Measurements from ENCODE around the gene IL6.

DNA sequence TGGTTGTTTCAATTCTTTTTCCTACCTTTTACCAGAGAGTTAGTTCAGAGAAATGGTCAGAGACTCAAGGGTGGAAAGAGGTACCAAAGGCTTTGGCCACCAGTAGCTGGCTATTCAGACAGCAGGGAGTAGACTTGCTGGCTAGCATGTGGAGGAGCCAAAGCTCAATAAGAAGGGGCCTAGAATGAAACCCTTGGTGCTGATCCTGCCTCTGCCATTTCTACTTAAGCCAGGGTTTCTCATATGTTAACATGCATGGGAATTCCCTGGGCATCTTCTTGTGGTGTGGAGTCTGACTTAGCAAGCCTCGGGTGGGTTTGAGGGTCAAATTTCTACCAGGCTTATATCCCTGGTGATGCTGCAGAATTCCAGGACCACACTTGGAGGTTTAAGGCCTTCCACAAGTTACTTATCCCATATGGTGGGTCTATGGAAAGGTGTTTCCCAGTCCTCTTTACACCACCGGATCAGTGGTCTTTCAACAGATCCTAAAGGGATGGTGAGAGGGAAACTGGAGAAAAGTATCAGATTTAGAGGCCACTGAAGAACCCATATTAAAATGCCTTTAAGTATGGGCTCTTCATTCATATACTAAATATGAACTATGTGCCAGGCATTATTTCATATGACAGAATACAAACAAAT, 3.2 kb downstream of the IL6 start:
- TF ChIP-seq, protein P1, sequence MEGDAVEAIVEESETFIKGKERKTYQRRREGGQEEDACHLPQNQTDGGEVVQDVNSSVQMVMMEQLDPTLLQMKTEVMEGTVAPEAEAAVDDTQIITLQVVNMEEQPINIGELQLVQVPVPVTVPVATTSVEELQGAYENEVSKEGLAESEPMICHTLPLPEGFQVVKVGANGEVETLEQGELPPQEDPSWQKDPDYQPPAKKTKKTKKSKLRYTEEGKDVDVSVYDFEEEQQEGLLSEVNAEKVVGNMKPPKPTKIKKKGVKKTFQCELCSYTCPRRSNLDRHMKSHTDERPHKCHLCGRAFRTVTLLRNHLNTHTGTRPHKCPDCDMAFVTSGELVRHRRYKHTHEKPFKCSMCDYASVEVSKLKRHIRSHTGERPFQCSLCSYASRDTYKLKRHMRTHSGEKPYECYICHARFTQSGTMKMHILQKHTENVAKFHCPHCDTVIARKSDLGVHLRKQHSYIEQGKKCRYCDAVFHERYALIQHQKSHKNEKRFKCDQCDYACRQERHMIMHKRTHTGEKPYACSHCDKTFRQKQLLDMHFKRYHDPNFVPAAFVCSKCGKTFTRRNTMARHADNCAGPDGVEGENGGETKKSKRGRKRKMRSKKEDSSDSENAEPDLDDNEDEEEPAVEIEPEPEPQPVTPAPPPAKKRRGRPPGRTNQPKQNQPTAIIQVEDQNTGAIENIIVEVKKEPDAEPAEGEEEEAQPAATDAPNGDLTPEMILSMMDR (IDR thresholded peaks at IDR 0.05; ENCODE audit: poor library complexity, severe bottlenecking), result no peak
- TF ChIP-seq POLR2AphosphoS5 (IDR thresholded peaks at IDR 0.05) (no peak), RAD21 (conservative IDR thresholded peaks at IDR 0.05) (no peak), TAF1 (IDR thresholded peaks at IDR 0.05; ENCODE audit: low read depth) (no peak), SMC3 (conservative IDR thresholded peaks at IDR 0.05; ENCODE audit: poor library complexity) (no peak), EP300 (conservative IDR thresholded peaks at IDR 0.05; ENCODE audit: poor library complexity, severe bottlenecking) (no peak), EZH2 (IDR thresholded peaks at IDR 0.05; ENCODE audit: borderline replicate concordance, insufficient read depth, low read length, poor library complexity, severe bottlenecking) (no peak), MXI1 (conservative IDR thresholded peaks at IDR 0.05; ENCODE audit: poor library complexity, severe bottlenecking) (no peak)
- TF ChIP-seq, protein P2, sequence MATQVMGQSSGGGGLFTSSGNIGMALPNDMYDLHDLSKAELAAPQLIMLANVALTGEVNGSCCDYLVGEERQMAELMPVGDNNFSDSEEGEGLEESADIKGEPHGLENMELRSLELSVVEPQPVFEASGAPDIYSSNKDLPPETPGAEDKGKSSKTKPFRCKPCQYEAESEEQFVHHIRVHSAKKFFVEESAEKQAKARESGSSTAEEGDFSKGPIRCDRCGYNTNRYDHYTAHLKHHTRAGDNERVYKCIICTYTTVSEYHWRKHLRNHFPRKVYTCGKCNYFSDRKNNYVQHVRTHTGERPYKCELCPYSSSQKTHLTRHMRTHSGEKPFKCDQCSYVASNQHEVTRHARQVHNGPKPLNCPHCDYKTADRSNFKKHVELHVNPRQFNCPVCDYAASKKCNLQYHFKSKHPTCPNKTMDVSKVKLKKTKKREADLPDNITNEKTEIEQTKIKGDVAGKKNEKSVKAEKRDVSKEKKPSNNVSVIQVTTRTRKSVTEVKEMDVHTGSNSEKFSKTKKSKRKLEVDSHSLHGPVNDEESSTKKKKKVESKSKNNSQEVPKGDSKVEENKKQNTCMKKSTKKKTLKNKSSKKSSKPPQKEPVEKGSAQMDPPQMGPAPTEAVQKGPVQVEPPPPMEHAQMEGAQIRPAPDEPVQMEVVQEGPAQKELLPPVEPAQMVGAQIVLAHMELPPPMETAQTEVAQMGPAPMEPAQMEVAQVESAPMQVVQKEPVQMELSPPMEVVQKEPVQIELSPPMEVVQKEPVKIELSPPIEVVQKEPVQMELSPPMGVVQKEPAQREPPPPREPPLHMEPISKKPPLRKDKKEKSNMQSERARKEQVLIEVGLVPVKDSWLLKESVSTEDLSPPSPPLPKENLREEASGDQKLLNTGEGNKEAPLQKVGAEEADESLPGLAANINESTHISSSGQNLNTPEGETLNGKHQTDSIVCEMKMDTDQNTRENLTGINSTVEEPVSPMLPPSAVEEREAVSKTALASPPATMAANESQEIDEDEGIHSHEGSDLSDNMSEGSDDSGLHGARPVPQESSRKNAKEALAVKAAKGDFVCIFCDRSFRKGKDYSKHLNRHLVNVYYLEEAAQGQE (IDR thresholded peaks at IDR 0.05; ENCODE audit: borderline replicate concordance), result no peak

All from neural cell (in vitro differentiated cells).